Activated CD4-positive, alpha-beta memory T cell treated with anti-CD3 and anti-CD28 coated beads for 36 hours (primary cell): Measurements from ENCODE around the gene MAP7D2. TPM values are rescaled to one million over a fixed set of nuclear protein-coding genes. Genes with fewer than 3 reads are reported as not detected.
A peak's percentile ranks its signal among the peaks of the same experiment; 100 is the strongest.
"Not testable (repeated sequence)": the region's sequence is repeated elsewhere in the genome, so short reads cannot be mapped to it uniquely, and the experiment has no call there.

Experiments used
- CTCF ChIA-PET: fragments of 350-600 bp; sonication (Branson Sonifier 250); formaldehyde crosslinking; loops from one replicate; lab custom pipeline; 2021; ENCODE audit warnings: antibody characterized with exemption, inconsistent platforms; lab: Charles Lee
- POLR2A ChIA-PET: fragments of 350-600 bp; sonication (Branson Sonifier 250); formaldehyde crosslinking; loops from one replicate; lab custom pipeline; 2021; ENCODE audit warnings: antibody characterized with exemption; lab: Charles Lee
- DNase-seq: peaks from one replicate; pipeline ENCODE4 v3.0.0-alpha.2; 2020
- H3K27ac Mint-ChIP-seq: one replicate; pipeline ENCODE4 v1.8.0; 2021; ENCODE audit warnings: mixed read lengths
- H3K27me3 Mint-ChIP-seq: one replicate; pipeline ENCODE4 v1.8.0; 2021; ENCODE audit warnings: mixed read lengths
- H3K36me3 Mint-ChIP-seq: one replicate; pipeline ENCODE4 v1.8.0; 2021; ENCODE audit warnings: mixed read lengths
- H3K4me1 Mint-ChIP-seq: one replicate; pipeline ENCODE4 v1.8.0; 2021; ENCODE audit warnings: low read depth, mixed read lengths
- H3K4me3 Mint-ChIP-seq: one replicate; pipeline ENCODE4 v1.8.0; 2021; ENCODE audit warnings: mild to moderate bottlenecking, mixed read lengths
- H3K9me3 Mint-ChIP-seq: one replicate; pipeline ENCODE4 v1.8.0; 2021; ENCODE audit warnings: mixed read lengths
- intact Hi-C: fragments of 100-400 bp; cut with micrococcal nuclease; formaldehyde crosslinking; loops from one replicate; pipeline ENCODE4 v1.15.1; 2023
- total RNA-seq, 2 experiments: library from RNA; stranded (reverse); gene quantifications; one replicate each; pipeline ENCODE4 v1.2.3, GENCODE V29; 2021

Gene MAP7D2
- total RNA-seq, 2 experiments from 2014 or later: 0.22 to 0.24 TPM

GRCh38 chrX:20139966-20140365 lies 23.3 kb upstream of the MAP7D2 start:
- H3K36me3 Mint-ChIP-seq: peaks cover 27% of the 10 kb centered on the region
- ChIA-PET CTCF (no interaction called here), POLR2A (no interaction called here)
- H3K27ac Mint-ChIP-seq: no peak overlapping the region
- H3K4me3 Mint-ChIP-seq: peak overlapping the region; percentile 83
- peaks cover 49% of the 10 kb centered on the region for H3K4me1 Mint-ChIP-seq
- no peaks in the 10 kb centered on the region for H3K9me3 Mint-ChIP-seq
- no peaks in the 10 kb centered on the region for H3K27me3 Mint-ChIP-seq
- intact Hi-C loops: loop anchor here (2.0 to 5.0 kb wide), 4 partner anchors 127 to 1158 kb away; partner anchors contain the start of genes PHKA2 and RPS6KA3
- DNase-seq: no peak

DNA sequence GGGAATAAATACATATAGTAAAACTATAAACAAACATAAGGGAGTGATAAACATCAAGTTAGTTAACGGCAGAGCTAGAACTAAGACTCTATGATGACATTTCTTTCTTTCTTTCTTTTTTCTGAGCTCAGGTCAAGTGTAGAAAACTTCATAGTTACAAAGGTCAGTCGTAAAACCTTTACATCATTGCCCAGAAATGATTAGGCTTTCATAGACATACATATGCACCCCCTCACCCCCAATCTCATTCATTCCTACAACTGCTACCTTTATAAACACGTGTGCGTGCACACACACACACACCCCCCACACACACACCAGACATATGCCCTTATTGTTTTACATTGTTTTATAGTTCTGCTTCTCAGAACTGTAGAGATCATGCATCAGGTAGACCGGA lies 19.2 kb upstream of the MAP7D2 start:
- Mint-ChIP-seq H3K36me3 (peaks cover 30% of the 10 kb centered on the region), H3K27ac (peak overlapping the region; percentile 48), H3K4me3 (no peak overlapping the region), H3K27me3 (no peaks in the 10 kb centered on the region), H3K9me3 (no peaks in the 10 kb centered on the region), H3K4me1 (peaks cover 31% of the 10 kb centered on the region)
- ChIA-PET POLR2A (no interaction called here), CTCF (no interaction called here)
- no peak for DNase-seq
- intact Hi-C loops: no loop called here

DNA sequence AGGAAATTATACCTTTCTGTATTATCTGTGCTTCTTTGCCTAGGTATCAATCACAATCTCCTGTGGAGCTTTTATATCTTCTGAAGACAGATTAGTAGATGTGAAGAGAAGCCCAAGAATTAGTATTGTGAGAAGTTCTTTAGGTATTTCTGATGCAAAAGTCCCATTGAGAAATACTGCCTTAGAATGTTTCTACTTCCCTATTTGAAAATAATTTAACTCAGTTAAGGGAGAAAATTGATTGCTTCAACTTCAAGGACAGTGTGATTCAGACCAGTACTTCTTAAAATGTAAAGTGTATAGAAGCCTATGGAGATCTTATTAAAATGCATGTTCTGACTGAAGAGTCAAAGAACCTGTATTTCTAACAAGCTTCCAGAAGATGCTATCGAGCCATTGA lies 16.0 kb upstream of the MAP7D2 start:
- Mint-ChIP-seq H3K36me3 (peaks cover 21% of the 10 kb centered on the region), H3K27ac (no peak overlapping the region), H3K9me3 (no peaks in the 10 kb centered on the region), H3K27me3 (no peaks in the 10 kb centered on the region), H3K4me3 (no peak overlapping the region), H3K4me1 (peaks cover 16% of the 10 kb centered on the region)
- intact Hi-C loops: no loop called here
- ChIA-PET CTCF (no interaction called here), POLR2A (interaction anchor here (1.4 kb wide), 1 partner anchor 9 kb away, joined by 4 read pairs; the partner anchor contains the start of gene EIF1AX)
- no peak for DNase-seq

DNA sequence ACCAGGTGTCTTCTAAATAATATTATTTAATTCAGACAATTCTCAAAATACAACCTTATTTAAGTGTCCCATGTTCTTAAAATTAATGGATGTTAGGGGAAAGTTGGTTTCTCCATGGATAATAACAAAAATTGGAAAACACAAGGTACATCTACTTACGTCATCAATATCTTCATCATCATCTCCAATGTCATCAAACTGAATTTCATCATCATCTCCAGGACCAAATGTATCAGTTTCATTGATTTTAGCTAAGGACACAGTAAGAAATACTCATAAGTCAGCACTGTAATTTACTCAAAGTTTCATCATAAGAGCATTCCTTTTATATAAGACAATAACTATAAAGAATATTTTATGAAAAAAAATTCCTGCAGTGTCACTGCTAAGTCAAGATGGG lies 13.7 kb upstream of the MAP7D2 start:
- Mint-ChIP-seq H3K27ac (no peak overlapping the region), H3K36me3 (peaks cover 9% of the 10 kb centered on the region), H3K9me3 (no peaks in the 10 kb centered on the region), H3K27me3 (no peaks in the 10 kb centered on the region), H3K4me3 (no peak overlapping the region), H3K4me1 (no peaks in the 10 kb centered on the region)
- intact Hi-C loops: no loop called here
- no peak for DNase-seq
- ChIA-PET CTCF (no interaction called here), POLR2A (no interaction called here)

DNA sequence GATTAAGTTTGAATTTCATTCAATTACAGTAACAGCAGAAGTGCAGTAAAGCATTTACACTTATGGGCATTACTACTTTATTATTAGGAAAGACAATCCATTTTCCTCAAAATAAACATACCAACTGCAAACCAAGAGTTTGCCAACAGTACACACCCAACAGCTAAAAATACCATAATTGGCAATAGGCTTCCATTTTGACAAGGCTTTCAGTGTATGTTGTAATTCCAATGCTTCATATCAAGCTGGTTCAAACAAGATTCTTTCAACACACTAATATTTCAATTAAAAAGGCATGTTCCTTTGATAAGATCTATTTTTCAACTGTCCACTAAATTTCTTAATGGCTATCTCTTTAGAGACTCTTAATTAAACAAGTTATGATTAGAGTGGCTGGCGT lies 12.8 kb upstream of the MAP7D2 start:
- ChIA-PET POLR2A (no interaction called here), CTCF (no interaction called here)
- Mint-ChIP-seq H3K4me3 (no peak overlapping the region), H3K4me1 (no peaks in the 10 kb centered on the region), H3K36me3 (peaks cover 6% of the 10 kb centered on the region), H3K27me3 (no peaks in the 10 kb centered on the region), H3K9me3 (no peaks in the 10 kb centered on the region), H3K27ac (no peak overlapping the region)
- intact Hi-C loops: loop anchor here (10.0 kb wide), 2 partner anchors 225 to 755 kb away; no protein-coding TSS in a partner anchor
- DNase-seq: no peak

DNA sequence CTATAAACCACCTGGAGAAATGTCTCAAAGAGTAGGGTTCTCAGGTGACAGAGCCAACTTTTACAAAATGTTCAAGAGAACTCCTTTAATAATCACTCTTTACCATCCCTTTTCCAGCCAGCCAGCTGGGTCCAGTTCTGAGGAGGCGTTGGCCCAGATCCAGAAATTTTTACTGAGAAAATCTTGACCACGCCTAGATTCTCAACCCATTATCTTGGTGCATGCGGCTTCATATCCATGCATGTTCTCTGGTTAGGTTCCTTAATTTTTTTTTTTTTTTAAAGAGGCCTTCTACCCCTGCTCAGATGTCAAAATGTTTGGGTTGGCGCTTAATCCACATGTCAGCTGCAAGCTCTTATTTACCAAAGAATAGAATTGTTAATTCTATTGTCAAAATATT lies 12.0 kb upstream of the MAP7D2 start:
- Mint-ChIP-seq H3K36me3 (peaks cover 6% of the 10 kb centered on the region), H3K9me3 (no peaks in the 10 kb centered on the region), H3K4me1 (no peaks in the 10 kb centered on the region), H3K4me3 (no peak overlapping the region), H3K27me3 (no peaks in the 10 kb centered on the region), H3K27ac (no peak overlapping the region)
- POLR2A ChIA-PET: no interaction called here
- CTCF ChIA-PET: interaction anchor here (1.0 kb wide), 1 partner anchor 223 kb away, joined by 4 read pairs; no protein-coding TSS in a partner anchor
- intact Hi-C loops: loop anchor here (10.0 kb wide), 2 partner anchors 224 to 754 kb away; no protein-coding TSS in a partner anchor
- no peak for DNase-seq

DNA sequence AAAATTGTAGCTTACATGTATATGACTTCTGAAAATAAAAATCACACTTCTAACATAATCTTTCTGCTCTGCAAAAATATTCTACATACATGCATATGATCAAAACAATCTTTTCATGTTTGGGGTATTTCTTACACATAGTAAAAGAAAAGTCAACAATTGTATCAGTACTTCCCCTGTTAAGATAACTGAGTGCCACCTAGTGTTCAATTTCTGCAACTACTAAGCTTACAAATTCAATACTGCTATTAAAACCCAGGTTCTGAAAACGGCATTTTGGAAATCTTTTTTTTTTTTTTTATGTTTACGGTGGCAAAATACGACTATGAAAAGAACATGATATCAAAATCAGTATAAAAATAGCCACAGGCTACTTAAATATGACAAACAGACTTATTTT lies 10.7 kb upstream of the MAP7D2 start:
- H3K36me3 Mint-ChIP-seq, H3K4me1 Mint-ChIP-seq, H3K27me3 Mint-ChIP-seq, H3K27ac Mint-ChIP-seq, POLR2A ChIA-PET, DNase-seq, H3K9me3 Mint-ChIP-seq, CTCF ChIA-PET, H3K4me3 Mint-ChIP-seq: not testable (repeated sequence)
- intact Hi-C loops: loop anchor here (10.0 kb wide), 2 partner anchors 223 to 753 kb away; no protein-coding TSS in a partner anchor

- H3K27ac Mint-ChIP-seq, H3K4me3 Mint-ChIP-seq, H3K9me3 Mint-ChIP-seq, CTCF ChIA-PET, H3K36me3 Mint-ChIP-seq, H3K27me3 Mint-ChIP-seq, DNase-seq, H3K4me1 Mint-ChIP-seq, POLR2A ChIA-PET: not testable (repeated sequence)
- intact Hi-C loops: loop anchor here (10.0 kb wide), 2 partner anchors 222 to 752 kb away; no protein-coding TSS in a partner anchor
These were observed 10.1 kb upstream of the MAP7D2 start for GRCh38 chrX:20126833-20127232.

DNA sequence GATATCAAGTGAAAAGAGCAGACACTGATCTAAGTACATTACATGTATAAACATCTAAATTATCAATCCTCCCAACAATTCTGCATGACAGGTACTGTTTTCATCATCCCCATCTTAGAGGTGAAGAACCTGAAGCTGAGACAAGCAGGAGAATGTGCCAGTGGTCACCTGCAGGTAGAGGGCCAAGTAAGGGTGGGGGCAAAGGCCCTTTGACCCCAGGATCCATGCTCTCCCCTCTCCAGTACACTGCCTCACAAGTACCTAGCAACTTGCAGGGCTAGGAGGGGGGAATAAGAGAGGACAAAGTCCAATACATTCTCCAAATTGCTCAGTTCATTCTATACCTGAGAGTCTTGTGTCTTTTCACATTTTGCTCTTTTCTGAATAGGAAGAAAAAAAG lies 8.3 kb upstream of the MAP7D2 start:
- Mint-ChIP-seq H3K9me3 (no peaks in the 10 kb centered on the region), H3K27me3 (no peaks in the 10 kb centered on the region), H3K36me3 (peaks cover 3% of the 10 kb centered on the region), H3K4me1 (no peaks in the 10 kb centered on the region), H3K4me3 (no peak overlapping the region), H3K27ac (no peak overlapping the region)
- intact Hi-C loops: loop anchor here (10.0 kb wide), 2 partner anchors 220 to 750 kb away; no protein-coding TSS in a partner anchor
- CTCF ChIA-PET: no interaction called here
- no peak for DNase-seq
- POLR2A ChIA-PET: no interaction called here

GRCh38 chrX:20118065-20118824 lies 1.5 kb upstream of the MAP7D2 start:
- ChIA-PET CTCF (interaction anchor here (1.2 to 1.3 kb wide), 2 partner anchors 50 to 213 kb away, joined by 3 to 4 read pairs; no protein-coding TSS in a partner anchor), POLR2A (interaction anchor here (0.8 kb wide), 1 partner anchor 15 kb away, joined by 3 read pairs; no protein-coding TSS in a partner anchor)
- no peaks in the 10 kb centered on the region for H3K36me3 Mint-ChIP-seq
- H3K27ac Mint-ChIP-seq: no peak overlapping the region
- DNase-seq: no peak
- H3K27me3 Mint-ChIP-seq: peaks cover 11% of the 10 kb centered on the region
- H3K4me3 Mint-ChIP-seq: no peak overlapping the region
- intact Hi-C loops: no loop called here
- H3K9me3 Mint-ChIP-seq: no peaks in the 10 kb centered on the region
- H3K4me1 Mint-ChIP-seq: peaks cover 5% of the 10 kb centered on the region

GRCh38 chrX:20116087-20116576 lies 575 bp downstream of the MAP7D2 start:
- peaks cover 5% of the 10 kb centered on the region for H3K4me1 Mint-ChIP-seq
- ChIA-PET POLR2A (no interaction called here), CTCF (no interaction called here)
- no peak for DNase-seq
- H3K27ac Mint-ChIP-seq: no peak overlapping the region
- no peaks in the 10 kb centered on the region for H3K36me3 Mint-ChIP-seq
- H3K9me3 Mint-ChIP-seq: no peaks in the 10 kb centered on the region
- H3K27me3 Mint-ChIP-seq: peaks cover 11% of the 10 kb centered on the region
- no peak overlapping the region for H3K4me3 Mint-ChIP-seq
- intact Hi-C loops: no loop called here

GRCh38 chrX:20112022-20112774 lies 4.5 kb downstream of the MAP7D2 start:
- CTCF ChIA-PET: no interaction called here

More at GRCh38 chrX:20112022-20112774, 4.5 kb downstream of the MAP7D2 start:
- DNase-seq: no peak
- peaks cover 2% of the 10 kb centered on the region for H3K4me1 Mint-ChIP-seq
- intact Hi-C loops: no loop called here
- no peaks in the 10 kb centered on the region for H3K36me3 Mint-ChIP-seq
- H3K27ac Mint-ChIP-seq: no peak overlapping the region
- peaks cover 11% of the 10 kb centered on the region for H3K27me3 Mint-ChIP-seq
- POLR2A ChIA-PET: no interaction called here
- no peak overlapping the region for H3K4me3 Mint-ChIP-seq
- no peaks in the 10 kb centered on the region for H3K9me3 Mint-ChIP-seq
